ENCODE results near the gene SHBG.

DNA sequence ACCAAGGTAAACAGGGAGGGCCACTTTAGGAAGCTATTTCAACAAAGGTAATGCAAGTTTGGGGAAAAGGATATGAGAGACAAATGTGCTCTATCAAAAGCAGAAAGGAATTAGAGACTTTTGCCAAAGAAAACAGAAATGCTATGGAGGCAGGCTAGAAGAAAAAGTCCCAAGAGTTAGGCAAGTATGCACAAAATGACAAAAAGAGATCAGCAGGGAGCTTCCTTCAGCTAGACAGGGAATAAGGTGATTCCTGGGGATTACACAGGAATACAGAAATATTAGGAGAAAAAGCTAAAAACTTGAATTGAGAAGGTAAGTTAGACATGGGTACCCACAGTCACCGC, 17.7 kb upstream of the SHBG start:
- TF ChIP-seq EP300 (IDR thresholded peaks at IDR 0.05) = no peak
- TF ChIP-seq, protein P1, sequence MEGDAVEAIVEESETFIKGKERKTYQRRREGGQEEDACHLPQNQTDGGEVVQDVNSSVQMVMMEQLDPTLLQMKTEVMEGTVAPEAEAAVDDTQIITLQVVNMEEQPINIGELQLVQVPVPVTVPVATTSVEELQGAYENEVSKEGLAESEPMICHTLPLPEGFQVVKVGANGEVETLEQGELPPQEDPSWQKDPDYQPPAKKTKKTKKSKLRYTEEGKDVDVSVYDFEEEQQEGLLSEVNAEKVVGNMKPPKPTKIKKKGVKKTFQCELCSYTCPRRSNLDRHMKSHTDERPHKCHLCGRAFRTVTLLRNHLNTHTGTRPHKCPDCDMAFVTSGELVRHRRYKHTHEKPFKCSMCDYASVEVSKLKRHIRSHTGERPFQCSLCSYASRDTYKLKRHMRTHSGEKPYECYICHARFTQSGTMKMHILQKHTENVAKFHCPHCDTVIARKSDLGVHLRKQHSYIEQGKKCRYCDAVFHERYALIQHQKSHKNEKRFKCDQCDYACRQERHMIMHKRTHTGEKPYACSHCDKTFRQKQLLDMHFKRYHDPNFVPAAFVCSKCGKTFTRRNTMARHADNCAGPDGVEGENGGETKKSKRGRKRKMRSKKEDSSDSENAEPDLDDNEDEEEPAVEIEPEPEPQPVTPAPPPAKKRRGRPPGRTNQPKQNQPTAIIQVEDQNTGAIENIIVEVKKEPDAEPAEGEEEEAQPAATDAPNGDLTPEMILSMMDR (IDR thresholded peaks at IDR 0.05) = no peak

Measured in upper lobe of left lung (tissue), 4 donors.